HG03457 (cell line): ENCODE measurements around the gene TNNT3.
"Not testable (repeated sequence)": the region's sequence is repeated elsewhere in the genome, so short reads cannot be mapped to it uniquely, and the experiment has no call there.

Experiments used
- ATAC-seq: cut with Tn5 transposase; IDR thresholded peaks from one replicate; pipeline ENCODE4 v1.9.1; 2021; ENCODE audit warnings: moderate number of reproducible peaks; ENCODE audit not compliant: unreplicated experiment

The TNNT3 gene

DNA sequence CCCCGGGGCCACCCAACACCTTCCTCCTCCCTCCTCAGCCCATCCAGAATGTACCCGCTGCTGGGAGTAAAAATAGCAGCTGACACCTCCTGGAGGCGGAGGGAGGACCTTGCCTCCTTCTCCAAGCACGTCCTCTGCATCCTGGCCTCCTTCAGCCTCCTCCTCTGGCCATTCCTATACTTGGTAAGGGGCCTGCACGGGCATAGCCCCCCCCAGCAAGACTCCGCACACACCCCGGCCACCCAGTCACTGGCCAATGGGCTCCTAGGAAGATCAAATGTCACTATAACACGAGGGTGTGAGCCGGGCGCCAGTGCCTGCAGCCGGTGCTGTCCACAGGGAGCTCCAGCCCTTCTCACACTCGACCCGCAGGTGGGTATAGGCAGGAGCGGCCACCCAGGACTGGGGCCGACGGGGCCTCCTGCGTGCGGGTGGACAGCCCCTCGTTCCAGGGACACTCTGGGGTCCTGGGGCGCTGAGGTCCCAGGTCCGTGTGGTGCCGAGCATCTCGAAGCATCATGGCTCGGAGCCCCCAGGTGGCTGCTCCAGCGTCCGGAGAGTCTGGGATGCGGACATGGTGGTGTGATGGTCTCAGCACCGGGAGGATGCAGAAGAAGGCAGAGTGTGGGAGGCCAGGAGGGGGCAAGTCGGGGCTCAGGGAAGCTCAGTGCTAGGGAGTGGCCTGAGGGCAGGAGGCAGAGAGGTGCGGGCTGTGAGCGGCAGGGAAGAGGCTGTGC is at the start of gene TNNT3:
Gene TNNT3 (plus strand): TSS at position 313 of the 737 bp plus-strand sequence. CDS start 3,172 bp downstream, outside the sequence.
- ATAC-seq, result no peak

DNA sequence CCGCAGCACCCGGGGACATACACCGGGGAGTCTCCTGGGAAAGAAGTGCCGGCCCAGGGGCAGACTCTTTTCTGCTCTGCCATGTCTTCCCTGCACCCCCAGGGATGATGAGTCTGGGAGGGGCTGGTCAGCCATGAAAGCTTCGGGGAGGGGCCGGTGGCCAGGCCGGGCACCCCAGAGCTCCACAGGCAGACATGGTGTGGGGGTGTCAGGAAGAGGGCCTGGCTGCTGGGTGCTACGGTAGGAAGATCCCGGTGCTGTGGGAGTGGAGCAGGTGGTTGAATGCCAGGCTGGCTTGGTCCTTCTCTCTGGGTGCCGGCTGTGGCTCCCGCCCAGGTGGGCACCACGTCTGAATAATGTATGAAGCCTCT is 49.2 kb upstream of the TNNT3 start:
- no peak for ATAC-seq

DNA sequence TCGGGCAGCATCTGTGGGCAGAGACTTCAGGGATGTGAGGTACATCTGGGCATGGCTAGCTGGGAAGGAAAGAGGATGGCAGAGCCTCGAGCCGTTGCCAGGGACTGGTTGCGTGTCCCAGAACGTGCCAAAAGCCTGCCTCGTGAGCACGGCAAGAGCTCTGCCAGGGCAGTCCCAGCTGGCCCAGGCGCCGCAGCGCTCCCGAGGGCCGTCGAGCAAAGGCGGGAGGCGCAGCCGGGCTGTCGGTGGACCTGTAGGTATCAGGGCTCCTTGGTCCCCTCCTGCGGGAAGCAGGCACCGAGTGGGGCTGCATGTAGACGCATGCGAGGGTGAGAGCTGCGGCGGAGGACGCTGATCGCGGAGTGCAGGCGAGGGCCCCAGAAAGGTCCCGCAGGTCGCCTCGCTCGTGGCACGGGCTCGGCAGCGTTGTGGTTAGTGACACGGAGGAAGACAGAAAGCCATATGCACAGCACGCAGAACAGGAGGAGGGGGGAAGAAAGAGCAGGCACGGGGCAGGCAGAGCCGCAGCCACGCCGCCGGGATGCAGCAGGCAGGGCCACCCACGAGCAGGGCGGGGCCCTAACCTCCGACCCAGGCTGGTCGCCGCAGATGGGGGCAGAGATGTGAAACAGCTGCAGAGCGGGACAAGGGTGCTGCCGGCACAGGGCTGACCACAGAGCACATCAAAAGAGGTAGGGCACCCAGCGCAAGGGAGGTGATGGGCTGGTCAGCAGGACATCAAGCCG is 48.6 kb upstream of the TNNT3 start:
- ATAC-seq, result no peak

DNA sequence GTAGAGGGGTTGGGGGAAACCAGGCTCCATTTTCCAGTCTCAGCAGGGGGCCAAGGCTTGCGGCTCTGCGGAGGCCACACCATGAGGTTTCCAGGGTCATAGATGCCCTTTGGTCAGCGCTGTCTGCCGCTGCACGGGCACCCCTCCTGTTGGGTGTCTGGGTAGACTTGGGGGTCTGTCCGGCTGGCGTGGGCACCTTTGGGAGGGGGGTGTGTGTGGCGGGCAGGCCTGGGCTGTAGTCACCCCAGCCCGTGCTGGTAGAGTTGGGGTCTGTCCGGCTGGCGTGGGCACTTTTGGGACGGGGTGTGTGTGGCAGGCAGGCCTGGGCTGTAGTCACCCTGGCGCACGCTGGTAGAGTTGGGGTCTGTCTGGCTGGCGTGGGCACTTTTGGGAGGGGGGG is 48.0 kb upstream of the TNNT3 start:
- no peak for ATAC-seq

DNA sequence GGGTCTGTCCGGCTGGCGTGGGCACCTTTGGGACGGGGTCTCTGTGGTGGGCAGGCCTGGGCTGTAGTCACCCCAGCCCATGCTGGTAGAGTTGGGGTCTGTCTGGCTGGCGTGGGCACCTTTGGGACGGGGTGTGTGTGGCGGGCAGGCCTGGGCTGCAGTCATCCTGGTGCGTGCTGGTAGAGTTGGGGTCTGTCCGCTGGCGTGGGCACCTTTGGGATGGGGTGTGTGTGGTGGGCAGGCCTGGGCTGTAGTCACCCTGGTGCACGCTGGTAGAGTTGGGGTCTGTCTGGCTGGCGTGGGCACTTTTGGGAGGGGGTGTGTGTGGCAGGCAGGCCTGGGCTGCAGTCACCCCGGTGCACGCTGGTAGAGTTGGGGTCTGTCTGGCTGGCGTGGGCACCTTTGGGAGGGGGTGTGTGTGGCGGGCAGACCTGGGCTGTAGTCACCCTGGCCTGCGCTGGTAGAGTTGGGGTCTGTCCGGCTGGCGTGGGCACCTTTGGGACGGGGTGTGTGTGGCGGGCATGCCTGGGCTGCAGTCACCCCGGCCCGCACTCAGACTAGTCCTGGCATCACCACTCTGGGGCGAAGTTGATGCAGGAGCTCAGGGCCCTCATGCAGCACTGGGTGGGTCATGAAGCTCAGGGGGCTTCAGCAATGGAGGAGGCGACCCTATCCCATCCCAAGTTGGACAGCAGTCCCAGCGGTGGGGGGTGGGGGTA is 47.1 kb upstream of the TNNT3 start:
- ATAC-seq, result no peak

DNA sequence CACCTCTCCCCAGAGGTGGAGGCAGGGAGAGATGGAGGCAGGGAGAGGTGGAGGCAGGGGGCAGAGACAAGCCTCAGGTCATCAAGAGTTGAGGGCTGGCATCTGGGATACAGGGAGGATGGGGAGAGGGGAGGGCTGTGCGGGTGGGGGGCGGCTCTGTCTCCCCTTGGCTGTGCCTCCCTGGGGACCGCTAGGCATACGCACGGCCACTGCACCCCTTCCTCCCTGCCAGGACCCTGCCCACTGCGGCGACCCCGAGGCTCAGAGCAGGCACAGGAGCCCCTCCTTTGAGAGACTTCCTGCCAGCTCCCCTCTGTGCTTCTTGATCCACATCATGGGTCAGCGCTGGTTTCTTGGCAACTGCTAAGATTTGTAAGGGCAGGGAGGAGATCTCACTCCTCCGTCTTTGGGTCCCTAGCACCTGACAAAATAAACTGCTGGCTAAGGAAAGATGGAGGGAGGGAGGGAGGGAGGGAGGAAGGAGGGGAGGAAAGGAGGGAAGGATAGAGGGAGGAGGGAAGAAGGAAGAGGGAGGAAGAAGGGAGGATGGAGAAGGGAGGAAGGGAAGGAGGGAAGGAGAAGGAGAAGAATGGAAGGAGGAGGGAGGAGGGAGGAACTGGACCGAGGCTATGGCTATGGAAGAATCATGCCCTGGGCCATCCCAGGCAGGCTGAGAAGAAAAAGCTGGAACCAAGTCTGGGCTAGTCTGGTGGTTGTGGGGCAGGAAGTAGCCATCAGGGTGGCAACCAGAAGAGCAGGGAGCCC is 46.3 kb upstream of the TNNT3 start:
- ATAC-seq, result no peak

DNA sequence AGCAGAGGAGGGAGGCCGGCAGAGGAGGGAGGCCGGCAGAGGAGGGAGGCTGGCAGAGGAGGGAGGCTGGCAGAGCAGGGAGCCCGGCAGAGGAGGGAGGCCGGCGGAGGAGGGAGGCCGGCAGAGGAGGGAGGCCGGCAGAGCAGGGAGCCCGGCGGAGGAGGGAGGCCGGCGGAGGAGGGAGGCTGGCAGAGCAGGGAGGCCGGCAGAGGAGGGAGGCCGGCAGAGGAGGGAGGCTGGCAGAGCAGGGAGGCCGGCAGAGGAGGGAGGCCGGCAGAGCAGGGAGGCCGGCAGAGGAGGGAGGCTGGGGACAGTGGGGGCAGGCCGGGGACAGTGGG is 45.7 kb upstream of the TNNT3 start:
- ATAC-seq, result not testable (repeated sequence)

DNA sequence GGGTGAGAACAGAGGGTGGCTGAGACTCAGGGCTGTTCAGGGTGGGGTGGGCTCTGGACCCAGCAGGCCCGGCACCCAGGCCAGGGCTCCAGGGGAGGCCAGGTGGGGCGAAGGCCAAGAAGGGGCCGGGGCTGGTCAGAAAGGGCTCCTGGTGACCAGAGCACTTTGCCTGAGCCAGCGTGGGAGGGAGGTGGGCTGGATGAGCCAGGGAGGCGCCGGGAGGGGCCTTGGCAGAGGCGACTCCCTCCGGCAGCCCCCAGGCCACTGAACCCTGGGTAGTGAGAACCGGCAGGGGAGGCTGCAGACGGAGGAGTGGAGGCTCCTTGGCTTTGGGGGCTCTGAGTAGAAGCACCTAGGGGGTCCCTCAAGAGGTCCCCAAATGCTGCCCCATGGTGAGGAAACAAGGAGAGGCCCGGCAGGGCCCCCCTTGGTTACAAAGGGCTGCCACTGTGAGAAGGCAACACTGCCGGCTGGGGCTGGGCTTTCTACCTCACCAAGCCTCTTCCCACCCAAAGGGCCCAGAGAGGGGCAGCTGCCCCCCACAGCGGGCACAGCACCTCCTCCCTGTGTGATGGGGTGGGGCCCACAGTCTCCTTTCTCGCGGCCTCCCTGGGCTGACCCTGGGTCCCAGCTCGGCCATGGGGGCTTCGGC is 44.9 kb upstream of the TNNT3 start:
- not testable (repeated sequence) for ATAC-seq

DNA sequence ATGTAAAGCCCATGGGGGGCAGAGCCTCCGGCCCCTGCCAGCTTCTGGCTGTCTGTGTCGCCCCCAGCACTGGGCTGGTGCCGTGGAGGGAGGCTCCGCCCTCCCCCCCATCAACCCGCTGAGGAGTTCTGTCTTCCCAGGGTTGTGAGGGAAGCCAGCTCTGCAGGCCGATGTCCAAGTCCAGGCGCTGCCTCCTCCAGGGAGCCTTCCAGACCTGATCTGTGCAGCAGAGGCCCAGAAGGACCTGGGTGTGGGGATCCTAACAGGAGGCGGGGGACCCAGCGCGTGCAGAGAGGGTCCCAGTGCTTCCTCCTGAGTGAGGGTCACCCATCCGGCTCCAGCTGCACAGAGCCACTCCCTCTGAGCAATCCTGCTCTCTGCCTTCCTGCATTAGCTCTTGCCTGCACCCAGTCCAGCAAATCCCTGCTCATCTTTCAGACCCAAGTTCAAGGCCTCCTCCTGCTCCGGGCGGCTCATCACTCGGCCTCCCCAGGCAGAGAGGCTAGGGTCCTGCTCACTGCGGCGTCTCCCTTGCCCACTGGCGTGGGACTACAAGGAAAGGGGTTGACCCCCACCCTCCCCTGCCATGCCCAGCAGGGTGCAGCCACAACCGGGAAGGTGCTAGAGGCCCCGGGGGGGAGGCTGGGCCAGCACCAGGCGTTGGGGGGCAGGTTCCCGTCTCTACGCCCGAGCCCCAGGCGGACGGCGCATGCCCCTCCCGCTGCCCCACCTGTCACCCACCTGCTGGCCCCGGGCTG is 44.2 kb upstream of the TNNT3 start:
- ATAC-seq, result no peak

DNA sequence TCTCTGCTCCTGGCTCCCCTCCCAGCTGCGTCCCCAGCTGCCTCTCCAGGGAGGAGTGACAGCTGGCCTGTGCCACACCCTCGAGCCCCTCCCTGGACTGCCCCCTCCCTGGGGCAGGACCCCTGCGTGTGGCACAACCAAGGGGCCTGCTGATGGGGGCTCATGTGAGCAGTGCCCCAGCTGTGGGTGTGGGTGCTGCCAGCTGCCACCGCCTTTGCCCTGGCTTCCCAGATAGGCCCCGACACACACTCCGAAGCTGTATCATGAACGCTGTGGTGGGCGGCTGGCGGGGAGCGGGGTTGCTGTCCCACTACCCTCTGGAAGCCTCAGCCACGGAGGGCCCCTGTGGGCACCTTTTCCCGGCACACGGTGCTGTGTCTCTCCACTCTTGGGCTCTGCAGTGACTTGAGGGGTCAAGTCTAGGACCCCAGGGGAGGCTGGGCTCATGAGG is 43.6 kb upstream of the TNNT3 start:
- not testable (repeated sequence) for ATAC-seq

DNA sequence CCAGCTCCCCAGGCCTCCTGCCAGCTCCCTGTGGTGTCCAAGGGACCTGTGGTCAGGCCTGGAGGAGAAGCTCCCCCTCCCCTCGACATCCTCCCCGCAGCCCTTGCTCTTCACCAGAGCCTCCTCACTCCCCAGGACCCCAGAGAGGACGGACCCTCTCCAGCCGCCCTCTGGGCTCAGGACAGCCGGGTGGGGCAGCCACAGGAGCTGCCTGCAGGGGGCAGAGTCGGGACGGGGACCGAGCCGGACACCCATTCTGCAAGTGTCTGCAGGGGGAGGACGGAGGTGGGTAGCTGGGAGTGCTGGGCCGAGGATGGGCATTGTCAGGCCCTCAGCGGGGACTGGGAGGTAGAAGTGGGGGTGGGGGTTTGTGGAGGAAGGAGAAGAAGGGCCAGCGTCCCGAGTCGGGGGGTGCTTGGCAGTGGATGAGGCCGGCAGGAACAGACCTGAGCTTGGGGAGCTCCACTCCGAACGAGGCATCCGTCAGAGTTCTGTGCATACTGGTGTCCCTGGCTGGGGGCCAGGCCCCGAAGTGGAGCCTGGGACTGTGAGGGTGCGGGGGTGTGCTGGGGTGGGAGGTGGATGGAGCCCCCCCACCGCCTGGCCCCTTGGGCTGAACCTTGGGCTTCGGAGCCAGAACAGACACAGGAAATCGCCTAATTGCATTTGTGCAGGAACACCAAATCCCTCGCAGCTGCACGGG is 43.0 kb upstream of the TNNT3 start:
- no peak for ATAC-seq

DNA sequence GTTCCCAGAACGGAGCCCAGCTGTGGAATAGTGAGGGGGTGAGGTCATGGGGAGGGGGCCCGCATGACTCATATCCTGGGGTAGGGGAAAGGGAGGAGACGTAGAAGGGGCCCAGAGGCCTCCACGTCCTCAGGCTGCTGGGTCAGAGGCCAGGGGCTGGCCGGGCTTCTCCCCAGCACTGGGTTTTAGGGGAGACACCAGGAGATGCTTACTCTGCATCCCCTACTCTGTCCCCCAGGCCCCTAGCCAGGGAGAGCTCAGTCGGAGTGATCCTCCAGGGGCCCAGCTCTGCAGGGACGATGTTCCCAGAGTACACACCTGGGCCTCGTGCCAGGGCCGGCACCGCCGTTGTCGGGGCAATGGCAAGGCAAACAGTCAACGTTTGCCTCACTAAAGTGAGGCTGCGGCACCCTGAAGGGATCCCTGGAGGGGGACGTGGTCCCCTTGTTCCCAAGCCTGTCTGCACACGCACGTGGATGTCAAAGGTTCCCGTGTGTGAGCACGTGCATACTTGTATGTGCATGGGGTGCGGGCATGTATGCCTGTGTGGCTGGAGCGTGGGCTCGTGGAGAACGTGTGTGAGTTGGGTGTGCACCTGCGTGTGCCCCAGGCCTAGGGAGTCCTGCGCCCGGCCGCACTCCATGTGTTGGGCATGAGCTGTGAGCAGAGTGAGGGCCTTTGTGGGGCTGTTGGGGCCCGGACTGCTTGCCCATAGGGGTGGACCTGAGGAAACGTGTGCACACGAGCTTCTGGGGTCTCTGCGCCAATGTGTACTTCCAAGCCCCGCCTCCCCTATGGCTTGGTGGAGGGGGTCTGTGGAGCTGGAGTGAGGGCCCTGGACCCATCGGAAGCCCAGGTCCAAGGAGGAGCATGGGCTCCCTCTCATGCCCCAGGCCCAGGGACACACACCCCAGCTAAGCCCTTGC is 42.0 kb upstream of the TNNT3 start:
- no peak for ATAC-seq

DNA sequence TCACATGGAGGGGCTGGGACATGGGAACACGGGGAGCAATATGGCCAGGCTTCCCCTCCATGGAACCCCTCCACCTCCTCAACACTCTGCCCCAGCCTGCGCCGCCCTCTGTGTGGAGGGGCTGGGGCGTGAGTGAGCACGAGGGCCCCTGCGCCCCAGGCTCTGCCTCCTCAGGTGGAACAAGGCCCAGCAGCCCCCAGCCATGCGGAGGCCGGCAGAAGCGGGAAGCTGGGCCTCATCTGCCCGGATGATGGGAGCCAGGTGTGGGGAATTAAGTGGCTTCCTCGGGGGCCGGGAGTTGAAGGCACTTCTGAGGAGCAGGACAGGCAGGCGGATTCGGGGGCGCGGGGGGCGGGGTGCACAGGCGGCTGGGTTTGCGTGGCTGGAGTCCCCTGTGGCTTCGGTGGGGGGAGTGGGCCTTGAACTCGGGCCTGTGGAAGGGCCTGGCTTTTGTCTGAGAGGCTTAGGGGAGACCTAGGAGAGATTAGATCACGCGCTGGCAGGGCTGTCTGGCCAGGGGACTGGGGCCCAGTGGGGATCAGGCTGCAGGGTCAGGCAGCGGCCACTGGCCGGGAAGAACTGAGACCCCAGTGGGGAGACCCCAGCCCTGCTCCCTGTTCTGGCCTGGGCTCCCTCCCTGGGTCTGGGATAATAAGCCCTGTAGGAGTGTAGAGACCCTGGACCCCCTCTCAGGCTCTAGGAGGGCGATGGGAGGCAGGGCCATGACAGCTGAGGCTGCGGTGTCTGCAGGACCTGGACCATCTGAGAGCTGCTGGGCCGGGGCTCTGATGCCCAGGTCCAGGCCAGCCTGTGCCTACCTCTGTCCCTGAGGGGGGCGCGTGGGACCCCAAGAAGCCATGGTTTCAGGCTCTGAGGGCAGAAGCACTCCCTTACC is 41.1 kb upstream of the TNNT3 start:
- ATAC-seq, result no peak

DNA sequence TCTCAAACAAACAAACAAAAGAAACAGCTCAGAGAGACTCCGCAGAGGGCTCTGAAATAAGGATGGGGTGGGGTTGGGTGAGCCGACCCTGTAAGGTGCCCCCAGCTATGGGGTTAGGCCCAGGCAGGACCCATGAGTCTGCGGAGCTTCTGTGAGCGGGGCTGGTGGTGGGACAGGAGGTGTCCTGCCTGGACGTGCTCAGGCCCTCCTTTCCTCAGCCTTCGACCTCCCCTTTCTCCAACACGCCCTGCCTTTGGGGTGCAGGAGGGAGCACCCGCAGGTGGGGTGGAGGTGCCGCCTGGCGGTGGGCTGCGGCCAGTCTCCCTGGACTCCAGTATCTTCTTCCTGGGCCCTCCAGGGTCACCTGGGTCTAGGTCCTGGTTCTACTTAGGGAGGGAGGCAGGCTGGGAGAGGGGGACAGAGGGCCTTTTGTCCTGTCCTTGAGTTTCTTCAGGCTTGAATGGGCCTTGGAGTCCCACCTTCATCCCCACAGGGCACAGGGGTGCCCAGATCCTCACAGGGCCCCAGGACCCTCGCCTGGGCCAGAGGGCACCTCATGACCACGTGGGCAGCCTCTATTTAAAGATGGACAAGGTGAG is 40.1 kb upstream of the TNNT3 start:
- no peak for ATAC-seq

DNA sequence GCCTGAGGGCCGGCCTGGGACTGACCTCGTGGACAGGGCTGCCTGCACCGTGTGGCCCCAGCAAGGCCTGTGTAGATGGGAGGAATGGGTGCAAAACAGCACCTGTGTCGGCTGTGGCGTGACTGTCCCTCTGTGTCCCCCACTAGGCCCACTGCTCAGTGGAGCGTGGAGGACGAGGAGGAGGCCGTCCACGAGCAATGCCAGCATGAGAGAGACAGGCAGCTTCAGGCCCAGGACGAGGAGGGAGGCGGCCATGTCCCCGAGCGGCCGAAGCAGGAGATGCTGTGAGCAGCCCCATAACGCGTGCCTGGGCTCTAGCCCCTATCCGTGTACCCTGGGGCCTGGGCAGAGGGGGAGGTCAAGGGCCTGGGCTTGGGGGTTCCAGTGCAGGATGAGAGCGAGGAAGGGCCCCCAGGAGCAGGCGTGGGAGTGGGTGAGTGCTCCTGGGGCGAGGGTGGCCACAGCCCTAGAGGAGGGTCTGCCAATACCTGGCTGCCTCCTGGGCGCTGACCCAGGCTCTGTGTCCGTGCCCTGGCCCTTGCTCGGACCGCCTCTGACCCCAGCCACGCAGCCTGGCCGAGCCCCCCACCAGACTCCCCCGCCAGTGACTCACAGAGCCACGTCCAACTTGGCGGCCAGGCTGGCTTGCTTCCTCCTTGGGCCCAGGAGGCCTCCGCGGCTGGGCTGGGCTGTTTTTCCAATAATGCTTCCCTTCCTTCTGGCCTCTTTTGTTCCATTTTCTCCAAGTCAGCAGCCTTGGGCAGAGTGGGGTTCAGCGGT is 39.4 kb upstream of the TNNT3 start:
- no peak for ATAC-seq
